IPS DF 6.9 (cell line): ENCODE results near the gene KIAA0753.

ENCODE experiments used
- DNase-seq: peaks from one replicate; pipeline ENCODE4 v3.0.0-alpha.2; 2013; ENCODE audit warnings: low read depth, low spot score
- H3K27ac ChIP-seq: one replicate; pipeline ENCODE4 v1.5.1; 2013; ENCODE audit warnings: low read length, control low read depth
- H3K27me3 ChIP-seq: 2 replicates; pipeline ENCODE4 v1.6.1; 2013; ENCODE audit warnings: mild to moderate bottlenecking, low read length; ENCODE audit not compliant: control insufficient read depth, insufficient read depth
- H3K36me3 ChIP-seq: 2 replicates; pipeline ENCODE4 v1.6.1; 2013; ENCODE audit warnings: low read length; ENCODE audit not compliant: control insufficient read depth, insufficient read depth
- H3K4me1 ChIP-seq: 2 replicates; pipeline ENCODE4 v1.6.1; 2013; ENCODE audit warnings: low read length; ENCODE audit not compliant: control insufficient read depth, insufficient read depth
- H3K4me3 ChIP-seq: 2 replicates; pipeline ENCODE4 v1.5.1; 2013; ENCODE audit warnings: mild to moderate bottlenecking, low read length
- H3K9me3 ChIP-seq: 2 replicates; pipeline ENCODE4 v1.6.1; 2013; ENCODE audit warnings: low read length, inconsistent platforms; ENCODE audit not compliant: control insufficient read depth, insufficient read depth
- WGBS: extraction: QIAGEN DNeasy Blood & Tissue Kit; methylation state at CpG from one replicate; pipeline ENCODE4 v1.1.7; 2013; ENCODE audit warnings: mixed read lengths, missing lambda C conversion rate; ENCODE audit not compliant: insufficient read length, insufficient coverage; 5-methylcytosine and 5-hydroxymethylcytosine counted together

The KIAA0753 gene

DNA sequence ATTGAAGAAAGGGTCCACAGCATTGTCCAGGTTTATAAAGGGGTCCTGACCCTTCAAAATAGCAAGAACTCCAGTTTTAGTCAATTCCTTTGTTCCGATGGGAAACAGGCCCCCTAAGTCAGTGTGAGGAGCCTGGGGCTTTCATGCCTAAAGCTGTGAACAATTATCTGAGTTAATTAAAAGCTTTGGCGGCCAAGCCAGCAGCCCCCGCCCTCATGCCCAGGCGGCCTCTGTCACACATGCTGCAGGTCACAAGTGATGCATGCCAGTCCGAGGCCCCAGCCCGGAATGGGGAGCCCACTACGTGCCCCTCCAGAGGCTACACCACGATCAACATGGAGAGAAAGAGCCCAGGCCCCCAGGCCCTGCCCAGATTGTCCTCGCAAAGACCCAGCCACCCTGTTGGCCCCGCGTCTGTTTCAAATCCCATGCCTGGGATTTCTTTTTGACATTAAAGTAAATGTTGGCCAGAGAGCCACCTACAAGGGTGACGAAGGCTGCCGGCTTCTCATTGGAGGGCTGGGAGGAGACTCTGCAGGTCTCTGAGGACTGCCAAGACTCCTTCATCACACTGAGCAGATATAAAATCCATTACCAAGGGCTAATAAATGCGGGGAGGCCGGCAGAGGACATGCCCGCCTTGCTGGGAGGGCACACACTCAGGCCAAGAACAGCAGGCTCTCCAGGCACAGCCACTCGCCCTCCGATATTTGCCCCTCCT, 69.6 kb downstream of the KIAA0753 start:
- DNase-seq, result no peak
- WGBS, result no CpG with 5 or more reads among the region's 18 CpGs
- no peaks in the 10 kb centered on the region for H3K36me3 ChIP-seq
- no peaks in the 10 kb centered on the region for H3K27me3 ChIP-seq
- no peak overlapping the region for H3K4me3 ChIP-seq
- no peak overlapping the region for H3K27ac ChIP-seq
- peaks cover 4% of the 10 kb centered on the region for H3K4me1 ChIP-seq
- no peaks in the 10 kb centered on the region for H3K9me3 ChIP-seq

DNA sequence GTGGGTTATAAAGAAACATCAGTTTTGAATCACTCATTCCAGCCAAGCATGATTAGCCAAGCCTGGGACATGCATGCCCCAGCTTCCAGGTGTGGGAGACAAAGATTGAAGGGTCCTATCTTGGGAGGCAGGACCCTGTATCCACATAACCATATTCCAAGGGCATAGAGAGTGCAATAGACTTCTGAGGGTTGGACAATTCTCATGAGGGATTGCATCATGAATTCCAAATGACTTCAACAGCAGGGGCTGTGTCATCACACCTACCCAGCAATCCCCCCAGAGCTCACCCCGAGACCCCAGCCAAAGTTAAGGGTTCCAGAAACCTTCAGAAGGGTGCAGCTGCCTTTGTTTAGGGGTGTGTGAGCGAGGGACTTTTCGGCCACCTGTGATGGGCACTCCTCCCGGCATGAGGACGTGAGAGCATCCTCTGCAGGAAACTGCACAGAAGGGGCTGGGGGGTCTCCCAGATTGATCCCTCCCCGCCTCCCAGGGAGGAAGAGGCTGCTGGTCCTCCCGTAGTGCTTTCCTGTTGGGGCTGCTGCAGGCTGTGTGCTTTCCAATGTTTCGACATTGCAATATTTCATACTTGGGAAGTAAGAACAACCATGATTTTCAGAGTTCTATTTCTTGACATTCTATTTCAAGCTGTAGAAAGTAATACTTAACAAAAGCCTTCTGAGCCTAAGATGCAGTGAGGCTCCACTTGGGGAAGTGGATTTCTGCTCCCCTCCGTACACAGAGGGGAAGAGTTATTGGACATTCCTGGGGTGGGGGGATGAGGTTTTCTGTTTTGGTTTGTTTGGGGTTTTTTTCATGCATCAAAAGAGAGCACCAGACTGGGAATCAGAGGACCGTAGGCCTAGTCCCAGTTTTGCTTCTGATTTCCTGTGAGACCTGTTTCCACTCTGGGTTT, 70.9 kb downstream of the KIAA0753 start:
- no CpG with 5 or more reads among the region's 10 CpGs for WGBS

DNA sequence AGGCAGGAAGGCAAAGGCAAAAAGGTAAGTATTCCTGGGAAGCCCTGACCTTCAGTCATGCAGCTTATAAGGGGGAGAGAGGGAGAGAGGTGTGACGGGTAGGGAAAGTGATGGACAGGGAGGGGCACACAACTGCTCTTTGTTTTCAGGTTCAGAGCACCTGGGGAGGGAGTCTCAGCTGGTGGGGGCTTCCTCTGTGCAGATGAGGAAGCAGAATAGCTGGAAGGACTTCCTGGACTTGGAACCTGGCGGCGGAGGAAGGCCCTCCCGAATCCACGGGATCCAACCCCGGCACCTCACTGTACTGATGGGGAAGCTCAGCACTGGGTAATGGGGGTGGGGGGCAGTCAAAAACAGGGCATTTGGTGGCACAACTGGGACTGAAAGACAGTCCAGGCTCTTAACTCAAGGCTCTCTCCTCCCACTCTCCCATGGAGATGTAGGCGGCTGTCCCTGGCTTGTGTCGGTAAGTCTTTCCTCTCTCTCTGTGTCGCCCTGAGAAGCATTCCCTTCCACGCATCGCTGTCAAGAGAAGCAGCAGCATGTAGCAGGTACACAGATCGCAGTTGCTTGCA, 72.2 kb downstream of the KIAA0753 start:
- Histone ChIP-seq H3K36me3 (no peaks in the 10 kb centered on the region), H3K4me3 (no peak overlapping the region), H3K4me1 (peaks cover 2% of the 10 kb centered on the region), H3K27ac (no peak overlapping the region), H3K9me3 (no peaks in the 10 kb centered on the region), H3K27me3 (no peaks in the 10 kb centered on the region)
- DNase-seq, result no peak
- WGBS, result no CpG with 5 or more reads among the region's 12 CpGs

More for the DNA sequence above, 70.9 kb downstream of the KIAA0753 start:
- Histone ChIP-seq H3K36me3 (no peaks in the 10 kb centered on the region), H3K27me3 (no peaks in the 10 kb centered on the region), H3K9me3 (no peaks in the 10 kb centered on the region), H3K4me1 (peaks cover 2% of the 10 kb centered on the region), H3K4me3 (no peak overlapping the region), H3K27ac (no peak overlapping the region)
- no peak for DNase-seq

DNA sequence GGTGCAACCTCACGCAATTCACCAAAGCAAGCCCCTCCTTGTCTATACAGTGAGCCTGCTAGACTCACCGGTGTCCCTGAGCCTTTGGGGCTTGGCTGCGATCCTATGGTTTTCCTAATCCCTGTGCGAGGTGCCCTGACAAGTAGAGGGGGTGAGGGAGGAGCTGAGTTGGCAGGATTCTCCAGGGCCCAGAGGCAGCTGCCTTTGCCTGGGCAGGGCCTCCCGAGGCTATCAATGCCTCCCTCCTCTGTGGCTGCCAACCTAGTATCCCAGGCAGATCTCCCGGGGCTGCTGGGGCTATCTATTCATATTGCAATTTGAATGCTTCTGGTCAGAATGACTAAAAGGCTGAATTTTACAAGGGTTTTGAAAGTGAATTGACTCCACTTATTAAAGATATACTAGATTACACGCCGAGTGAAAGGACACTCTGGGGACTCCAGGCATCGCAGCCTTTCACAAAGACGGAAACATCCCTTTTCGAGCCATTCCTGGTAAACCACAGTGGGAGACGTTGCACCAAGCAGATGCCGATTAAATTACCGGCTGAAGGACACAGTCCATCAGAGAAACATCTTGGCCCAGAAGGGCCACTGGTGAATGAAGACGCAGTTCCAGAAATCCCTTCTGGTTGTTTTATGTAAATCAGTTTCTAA, 72.9 kb downstream of the KIAA0753 start:
- no peaks in the 10 kb centered on the region for H3K36me3 ChIP-seq
- no peaks in the 10 kb centered on the region for H3K27me3 ChIP-seq
- H3K27ac ChIP-seq, result no peak overlapping the region
- no peaks in the 10 kb centered on the region for H3K9me3 ChIP-seq
- H3K4me3 ChIP-seq, result no peak overlapping the region
- peaks cover 2% of the 10 kb centered on the region for H3K4me1 ChIP-seq
- DNase-seq, result no peak
- no CpG with 5 or more reads among the region's 15 CpGs for WGBS

DNA sequence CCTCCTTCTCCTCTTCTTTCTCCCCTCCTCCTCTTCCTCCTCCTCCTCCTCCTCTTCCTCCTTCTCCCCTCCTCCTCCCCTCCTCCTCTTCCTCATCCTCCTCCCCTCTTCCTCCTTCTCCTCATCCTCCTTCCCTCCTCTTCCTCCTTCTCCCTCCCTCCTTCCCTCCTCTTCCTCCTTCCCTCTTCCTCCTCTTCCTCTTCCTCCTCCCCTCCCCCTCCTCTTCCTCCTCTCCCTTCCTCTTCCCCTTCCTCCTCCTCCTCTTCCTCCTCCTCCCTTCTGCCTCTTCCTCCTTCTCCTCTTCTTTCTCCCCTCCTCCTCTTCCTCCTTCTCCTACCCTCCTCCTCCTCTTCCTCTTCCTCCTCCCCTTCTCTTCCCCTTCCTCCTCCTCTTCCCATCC, 79.1 kb downstream of the KIAA0753 start:
- Histone ChIP-seq H3K27me3 (peaks cover 12% of the 10 kb centered on the region), H3K4me1 (no peaks in the 10 kb centered on the region), H3K4me3 (no peak overlapping the region), H3K27ac (no peak overlapping the region), H3K9me3 (no peaks in the 10 kb centered on the region), H3K36me3 (no peaks in the 10 kb centered on the region)
- DNase-seq, result no peak

DNA sequence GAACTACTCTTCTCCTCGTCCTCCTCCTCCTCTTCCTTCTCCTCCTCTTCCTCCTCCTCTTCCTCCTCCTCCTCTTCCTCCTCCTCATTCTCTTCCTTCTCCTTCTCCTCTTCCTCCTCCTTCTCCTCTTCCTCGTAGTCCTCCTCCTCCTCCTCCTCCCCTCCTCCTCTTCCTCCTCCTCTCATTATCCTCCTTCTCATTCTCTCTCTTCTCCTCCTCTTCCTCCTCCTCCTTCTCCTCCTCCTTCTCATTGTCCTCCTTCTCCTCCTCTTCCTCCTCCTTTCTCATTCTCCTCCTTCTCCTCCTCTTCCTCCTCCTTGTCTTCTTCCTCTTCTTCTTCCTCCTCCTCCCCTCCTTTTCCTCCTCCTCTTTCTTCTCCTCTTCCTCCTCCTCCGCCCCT, 80.0 kb downstream of the KIAA0753 start:
- H3K4me3 ChIP-seq, result no peak overlapping the region
- no peaks in the 10 kb centered on the region for H3K36me3 ChIP-seq
- no peak overlapping the region for H3K27ac ChIP-seq
- 0 out of 2 replicates have a peak, but pooled peaks cover 1% of the 10 kb centered on the region for H3K4me1 ChIP-seq
- H3K27me3 ChIP-seq, result peaks cover 13% of the 10 kb centered on the region
- H3K9me3 ChIP-seq, result no peaks in the 10 kb centered on the region
- WGBS, result 100% methylated on average over 1 of the region's 3 CpGs
- DNase-seq, result no peak

DNA sequence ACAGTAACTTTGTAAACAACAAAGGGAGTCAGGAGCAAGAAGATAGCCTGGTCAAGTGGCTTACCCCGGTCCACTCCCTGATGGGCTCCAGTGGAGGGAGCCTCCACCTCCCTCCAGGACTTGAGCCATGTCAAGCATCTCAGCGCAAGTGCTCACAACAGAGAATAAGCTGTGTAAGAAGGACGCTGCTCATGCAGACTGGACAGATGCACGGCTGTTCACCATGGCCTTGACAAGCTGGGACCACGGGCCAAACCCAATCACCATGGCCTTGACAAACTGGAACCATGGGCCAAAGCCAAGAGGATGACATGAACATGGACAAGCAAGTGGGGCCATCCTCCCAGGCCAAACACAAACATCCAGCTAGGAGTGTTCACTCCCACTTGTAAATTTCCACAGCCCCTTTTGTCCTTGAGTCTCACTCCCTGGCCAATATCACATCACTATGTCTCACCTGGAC, 80.7 kb downstream of the KIAA0753 start:
- Histone ChIP-seq H3K27me3 (peaks cover 20% of the 10 kb centered on the region), H3K27ac (no peak overlapping the region), H3K36me3 (no peaks in the 10 kb centered on the region), H3K4me3 (no peak overlapping the region), H3K9me3 (no peaks in the 10 kb centered on the region), H3K4me1 (peaks cover 7% of the 10 kb centered on the region; the same call in 1 of the 2 replicates)
- DNase-seq, result no peak
- WGBS, result no CpG with 5 or more reads among the region's 5 CpGs

DNA sequence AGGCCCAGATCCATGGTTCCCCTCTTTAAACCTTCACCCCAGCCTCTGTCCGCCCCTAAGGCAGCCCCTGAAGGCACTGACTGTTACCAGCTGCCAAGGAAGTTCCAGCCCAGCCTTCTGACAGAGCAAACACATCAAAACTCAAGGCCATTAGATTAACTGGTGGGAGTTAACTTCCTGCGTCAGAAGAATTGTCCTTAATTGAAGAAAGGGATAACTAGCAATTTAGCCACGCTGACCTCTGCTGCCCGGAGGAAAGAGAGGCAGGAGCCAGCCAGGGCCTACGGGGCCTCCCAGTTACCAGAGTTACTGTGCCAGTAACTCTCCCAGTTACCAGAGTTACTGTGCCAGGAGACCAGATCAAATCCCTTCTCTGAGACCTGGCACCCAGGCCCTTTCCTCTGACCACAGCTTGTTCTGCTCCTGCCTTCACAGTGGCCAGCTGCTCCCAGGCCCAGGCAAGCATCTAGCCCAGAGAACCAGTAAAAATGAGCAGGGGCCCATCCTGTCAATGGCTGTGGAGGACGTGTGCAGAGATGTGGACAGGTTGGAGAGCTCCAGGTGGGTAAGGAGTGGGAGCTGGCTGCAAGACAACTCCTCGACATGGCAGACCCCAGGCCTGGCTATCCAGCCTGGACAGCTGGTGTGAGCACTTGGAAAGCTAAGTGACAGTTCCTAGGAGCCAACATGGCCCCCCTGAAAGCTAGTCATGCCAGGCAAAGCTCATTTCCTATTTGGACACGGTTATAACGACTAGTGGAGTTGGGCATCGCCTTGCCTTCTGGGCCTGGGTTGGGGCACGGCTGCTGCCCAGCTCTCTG, 81.4 kb downstream of the KIAA0753 start:
- DNase-seq, result no peak

DNA sequence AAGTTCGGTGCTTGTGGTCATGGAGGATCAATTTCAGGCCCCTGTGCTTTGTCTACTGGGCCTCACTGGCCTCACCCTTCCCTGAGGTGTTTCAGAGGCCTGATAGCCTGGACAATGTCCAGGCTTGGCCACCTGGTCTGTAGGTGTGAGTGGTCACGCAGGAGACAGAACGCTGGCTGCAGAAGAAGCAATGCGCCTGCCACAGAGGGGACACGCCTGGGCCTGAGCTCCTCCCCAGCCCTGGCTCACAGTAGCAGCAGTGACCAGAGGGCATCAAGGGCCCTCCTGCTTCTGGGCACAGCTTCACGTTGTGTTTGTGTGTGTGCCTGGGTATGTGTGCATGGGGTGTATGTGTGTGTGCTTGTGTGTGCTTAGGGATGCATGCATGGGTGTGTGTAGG, 82.2 kb downstream of the KIAA0753 start:
- no peak overlapping the region for H3K4me3 ChIP-seq
- no CpG with 5 or more reads among the region's 6 CpGs for WGBS
- H3K4me1 ChIP-seq, result peaks cover 7% of the 10 kb centered on the region; the same call in 1 of the 2 replicates
- H3K27ac ChIP-seq, result no peak overlapping the region
- H3K27me3 ChIP-seq, result peaks cover 22% of the 10 kb centered on the region
- no peaks in the 10 kb centered on the region for H3K36me3 ChIP-seq
- H3K9me3 ChIP-seq, result no peaks in the 10 kb centered on the region
- DNase-seq, result no peak

More for the DNA sequence above, 81.4 kb downstream of the KIAA0753 start:
- Histone ChIP-seq H3K27me3 (peaks cover 22% of the 10 kb centered on the region), H3K4me3 (no peak overlapping the region), H3K36me3 (no peaks in the 10 kb centered on the region), H3K4me1 (peaks cover 7% of the 10 kb centered on the region; the same call in 1 of the 2 replicates), H3K27ac (no peak overlapping the region), H3K9me3 (no peaks in the 10 kb centered on the region)
- WGBS, result no CpG with 5 or more reads among the region's 11 CpGs
